Measurements from ENCODE around the gene TUBA4B.
"Not testable (repeated sequence)": the region's sequence is repeated elsewhere in the genome, so short reads cannot be mapped to it uniquely, and the experiment has no call there.

The TUBA4B gene

DNA sequence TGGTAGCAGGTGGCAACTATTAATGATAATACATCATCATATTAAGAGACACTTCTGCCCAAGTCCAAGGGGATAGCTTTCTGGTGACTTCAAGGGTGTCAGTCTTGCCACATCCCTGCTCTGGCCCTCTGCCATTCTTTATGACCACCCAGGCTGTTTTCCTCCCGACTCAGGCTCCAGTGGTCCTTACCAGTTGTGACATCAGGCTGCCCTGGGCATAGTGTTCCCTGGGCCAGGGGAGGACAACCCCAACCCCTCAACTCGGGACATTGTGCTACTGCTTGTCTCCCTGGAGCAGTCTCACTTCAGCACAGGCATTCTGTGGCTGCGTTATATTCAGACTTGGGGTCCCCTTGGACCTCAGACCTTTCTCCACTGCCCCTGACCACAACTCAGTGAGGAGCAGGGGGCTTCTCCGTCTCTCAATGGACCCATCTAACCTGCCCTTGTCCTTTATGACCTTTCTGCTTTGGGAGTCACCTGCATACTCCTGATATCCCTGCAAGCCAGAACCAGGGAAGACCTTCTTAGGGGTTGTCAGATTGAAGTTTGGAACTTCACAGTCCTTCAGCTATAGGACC is 39.0 kb downstream of the TUBA4B start:
- no peak for DNase-seq

GRCh38 chr2:219292616-219293015 is 39.6 kb downstream of the TUBA4B start:
- DNase-seq = no peak

- DNase-seq = no peak
Measured at GRCh38 chr2:219293736-219294231, 40.7 kb downstream of the TUBA4B start.

DNA sequence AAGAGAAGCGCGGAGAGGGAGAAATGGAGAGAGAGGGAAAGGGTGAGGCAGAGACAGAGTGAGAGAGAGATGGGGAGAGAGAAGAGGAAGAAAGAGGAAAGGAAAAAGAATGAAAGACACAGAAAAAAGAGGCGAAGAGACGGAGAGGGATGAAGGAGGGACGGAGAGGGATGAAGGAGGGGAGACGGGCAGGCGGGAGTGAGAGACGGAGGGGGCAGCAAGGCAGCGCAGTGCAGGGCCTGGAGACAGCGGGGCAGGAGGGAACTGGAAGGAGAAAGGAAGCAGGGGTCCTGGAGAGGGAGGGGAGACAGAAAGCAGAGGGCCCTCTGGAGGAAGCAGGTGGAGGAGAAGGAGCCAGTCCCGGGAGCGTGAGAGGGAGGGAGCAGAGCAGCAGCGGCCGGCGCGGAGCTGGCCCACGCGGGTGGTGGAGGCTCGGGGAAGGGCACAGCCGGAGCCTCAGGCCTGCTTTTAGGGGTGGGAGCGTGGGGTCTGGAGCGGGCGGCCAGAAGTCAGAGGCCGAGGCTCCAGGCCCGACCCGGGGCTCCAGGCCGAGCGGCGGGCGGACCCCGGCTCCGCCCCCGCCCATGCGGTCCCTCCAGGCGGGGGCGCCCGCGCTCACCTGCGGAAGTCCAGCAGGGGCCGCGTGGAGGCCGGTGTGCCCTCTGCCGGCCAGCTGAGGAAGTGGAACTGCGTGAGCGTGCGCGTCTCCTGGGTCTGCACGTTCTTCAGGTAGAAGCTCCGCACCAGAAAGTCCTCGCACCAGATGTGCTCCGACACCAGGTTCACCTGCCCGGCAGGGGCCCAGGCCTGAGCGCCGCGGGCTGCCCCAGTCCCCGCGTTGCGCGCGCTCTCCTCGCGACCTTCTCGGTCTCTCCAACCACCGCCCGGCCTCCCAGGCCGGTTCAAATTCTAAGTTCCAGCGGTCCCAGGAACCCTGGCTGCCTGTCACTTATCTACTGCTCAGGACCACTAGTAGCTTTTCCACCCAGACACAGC is 41.6 kb downstream of the TUBA4B start:
- DNase-seq = peak; percentile 87

GRCh38 chr2:219296142-219296541 is 43.1 kb downstream of the TUBA4B start:
- DNase-seq = no peak

- no peak for DNase-seq
Measured at GRCh38 chr2:219296631-219297391, 43.8 kb downstream of the TUBA4B start.

GRCh38 chr2:219297766-219298456 is 44.9 kb downstream of the TUBA4B start:
- no peak for DNase-seq

GRCh38 chr2:219298759-219299371 is 45.8 kb downstream of the TUBA4B start:
- peak; percentile 87 for DNase-seq

GRCh38 chr2:219299372-219299760 is 46.3 kb downstream of the TUBA4B start:
- no peak for DNase-seq

GRCh38 chr2:219300022-219300421 is 47.0 kb downstream of the TUBA4B start:
- no peak for DNase-seq

GRCh38 chr2:219302412-219302968 is 49.4 kb downstream of the TUBA4B start:
- DNase-seq = no peak

GRCh38 chr2:219304223-219304622 is 51.2 kb downstream of the TUBA4B start:
- DNase-seq = no peak

DNA sequence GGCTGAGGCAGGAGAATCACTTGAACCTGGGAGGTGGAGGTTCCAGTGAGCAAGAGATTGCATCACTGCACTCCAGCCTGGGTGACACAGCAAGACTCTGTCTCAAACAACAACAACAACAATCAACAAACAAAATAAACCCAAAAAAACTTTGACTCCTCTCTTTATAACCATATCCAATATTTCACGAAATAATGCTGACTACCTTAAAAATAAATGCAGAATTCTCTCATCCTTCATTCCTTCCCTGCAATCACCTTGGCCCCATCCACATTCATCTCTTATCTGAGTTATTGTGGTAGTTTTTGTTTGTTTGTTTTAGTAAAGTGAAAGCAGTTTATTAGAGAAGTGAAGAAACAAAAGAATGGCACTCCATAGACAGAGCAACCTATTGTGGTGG is 53.0 kb downstream of the TUBA4B start:
- DNase-seq = no peak

- peak; percentile 73 for DNase-seq
Measured at GRCh38 chr2:219308142-219309101, 55.4 kb downstream of the TUBA4B start.

- DNase-seq = no peak
Measured at GRCh38 chr2:219309278-219309677, 56.2 kb downstream of the TUBA4B start, which contains the start of gene PTPRN. PTPRN (minus strand) TSS chr2:219309401; CDS start chr2:219309332, 69 bp downstream.

- DNase-seq = not testable (repeated sequence)
Measured at GRCh38 chr2:219312683-219313263, 59.7 kb downstream of the TUBA4B start.

- no peak for DNase-seq
Measured at GRCh38 chr2:219314804-219315468, 61.9 kb downstream of the TUBA4B start.

Measured in right hindlimb (tissue), 1 donor.